ENCODE data around the gene PXK.

PXK gene

GRCh38 chr3:58345457-58345856 is 12.8 kb downstream of the PXK start:
- DNase-seq (ENCODE audit: low read depth, low spot score), result no peak
- H3K27ac ChIP-seq, result no peak overlapping the region

GRCh38 chr3:58346368-58346767 is 13.7 kb downstream of the PXK start:
- no peak overlapping the region for H3K27ac ChIP-seq
- no peak for DNase-seq (ENCODE audit: low read depth, low spot score)

- no peak for DNase-seq (ENCODE audit: low read depth, low spot score)
- no peak overlapping the region for H3K27ac ChIP-seq
Measured at GRCh38 chr3:58347984-58348383, 15.3 kb downstream of the PXK start.

GRCh38 chr3:58349792-58350626 is 17.3 kb downstream of the PXK start:
- DNase-seq (ENCODE audit: low read depth, low spot score), result no peak
- no peak overlapping the region for H3K27ac ChIP-seq

- no peak overlapping the region for H3K27ac ChIP-seq
- DNase-seq (ENCODE audit: low read depth, low spot score), result no peak
Measured at GRCh38 chr3:58350627-58351013, 17.9 kb downstream of the PXK start.

- H3K27ac ChIP-seq, result no peak overlapping the region
- no peak for DNase-seq (ENCODE audit: low read depth, low spot score)
Measured at GRCh38 chr3:58351920-58352319, 19.2 kb downstream of the PXK start.

GRCh38 chr3:58352626-58353025 is 19.9 kb downstream of the PXK start:
- no peak for DNase-seq (ENCODE audit: low read depth, low spot score)

GRCh38 chr3:58353722-58354553 is 21.2 kb downstream of the PXK start:
- no peak for DNase-seq (ENCODE audit: low read depth, low spot score)
- no peak overlapping the region for H3K27ac ChIP-seq

More at GRCh38 chr3:58352626-58353025, 19.9 kb downstream of the PXK start:
- no peak overlapping the region for H3K27ac ChIP-seq

- DNase-seq (ENCODE audit: low read depth, low spot score), result no peak
- no peak overlapping the region for H3K27ac ChIP-seq
Measured at GRCh38 chr3:58355179-58355578, 22.5 kb downstream of the PXK start.

- no peak overlapping the region for H3K27ac ChIP-seq
- DNase-seq (ENCODE audit: low read depth, low spot score), result no peak
Measured at GRCh38 chr3:58356054-58356453, 23.4 kb downstream of the PXK start.

- no peak overlapping the region for H3K27ac ChIP-seq
- no peak for DNase-seq (ENCODE audit: low read depth, low spot score)
Measured at GRCh38 chr3:58357402-58357801, 24.7 kb downstream of the PXK start.

GRCh38 chr3:58358092-58358491 is 25.4 kb downstream of the PXK start:
- no peak for DNase-seq (ENCODE audit: low read depth, low spot score)
- H3K27ac ChIP-seq, result no peak overlapping the region

- H3K27ac ChIP-seq, result no peak overlapping the region
- no peak for DNase-seq (ENCODE audit: low read depth, low spot score)
Measured at GRCh38 chr3:58358808-58359207, 26.1 kb downstream of the PXK start.

- H3K27ac ChIP-seq, result no peak overlapping the region
- no peak for DNase-seq (ENCODE audit: low read depth, low spot score)
Measured at GRCh38 chr3:58359621-58360020, 26.9 kb downstream of the PXK start.

- no peak overlapping the region for H3K27ac ChIP-seq
- DNase-seq (ENCODE audit: low read depth, low spot score), result no peak
Measured at GRCh38 chr3:58361866-58362265, 29.2 kb downstream of the PXK start.

- no peak for DNase-seq (ENCODE audit: low read depth, low spot score)
- no peak overlapping the region for H3K27ac ChIP-seq
Measured at GRCh38 chr3:58366699-58367098, 34.0 kb downstream of the PXK start.

- H3K27ac ChIP-seq, result no peak overlapping the region
- no peak for DNase-seq (ENCODE audit: low read depth, low spot score)
Measured at GRCh38 chr3:58369038-58369437, 36.3 kb downstream of the PXK start.

GRCh38 chr3:58369876-58370275 is 37.2 kb downstream of the PXK start:
- no peak overlapping the region for H3K27ac ChIP-seq
- no peak for DNase-seq (ENCODE audit: low read depth, low spot score)

GRCh38 chr3:58370407-58370806 is 37.7 kb downstream of the PXK start:
- DNase-seq (ENCODE audit: low read depth, low spot score), result no peak
- H3K27ac ChIP-seq, result no peak overlapping the region

GRCh38 chr3:58371754-58372153 is 39.1 kb downstream of the PXK start:
- no peak for DNase-seq (ENCODE audit: low read depth, low spot score)
- no peak overlapping the region for H3K27ac ChIP-seq

GRCh38 chr3:58375254-58375653 is 42.6 kb downstream of the PXK start:
- H3K27ac ChIP-seq, result no peak overlapping the region

More at GRCh38 chr3:58375254-58375653, 42.6 kb downstream of the PXK start:
- DNase-seq (ENCODE audit: low read depth, low spot score), result no peak

All from epithelial cell of prostate (primary cell).